ENCODE data around the gene MEF2D.

The MEF2D gene

GRCh38 chr1:156506450-156506849 lies 5.9 kb upstream of the MEF2D start:
- H3K9me3 ChIP-seq (ENCODE audit: severe bottlenecking), result no peaks in the 10 kb centered on the region
- H3K36me3 ChIP-seq (ENCODE audit: low read depth), result no peaks in the 10 kb centered on the region
- peaks cover 39% of the 10 kb centered on the region for H3K4me1 ChIP-seq (ENCODE audit: insufficient read depth, poor library complexity, severe bottlenecking)
- H3K27me3 ChIP-seq (ENCODE audit: insufficient read depth, poor library complexity, severe bottlenecking), result no peaks in the 10 kb centered on the region
- DNase-seq (ENCODE audit: low spot score) (no peak), ATAC-seq (ENCODE audit: low read depth) (no peak)
- no peak overlapping the region for H3K4me3 ChIP-seq (ENCODE audit: severe bottlenecking)
- H3K27ac ChIP-seq (ENCODE audit: poor library complexity, severe bottlenecking), result peak overlapping the region; percentile 96
- TF ChIP-seq CTCF (IDR thresholded peaks at IDR 0.05; ENCODE audit: poor library complexity, severe bottlenecking), result no peak

- Histone ChIP-seq H3K4me3 (ENCODE audit: severe bottlenecking) (peak overlapping the region; percentile 15), H3K9me3 (ENCODE audit: severe bottlenecking) (no peaks in the 10 kb centered on the region), H3K27ac (ENCODE audit: poor library complexity, severe bottlenecking) (peak overlapping the region; percentile 96), H3K27me3 (ENCODE audit: insufficient read depth, poor library complexity, severe bottlenecking) (no peaks in the 10 kb centered on the region), H3K4me1 (ENCODE audit: insufficient read depth, poor library complexity, severe bottlenecking) (peaks cover 40% of the 10 kb centered on the region), H3K36me3 (ENCODE audit: low read depth) (no peaks in the 10 kb centered on the region)
- no peak for ATAC-seq (ENCODE audit: low read depth)
- no peak for DNase-seq (ENCODE audit: low spot score)
- TF ChIP-seq CTCF (IDR thresholded peaks at IDR 0.05; ENCODE audit: poor library complexity, severe bottlenecking), result no peak
These were observed 5.2 kb upstream of the MEF2D start for GRCh38 chr1:156505679-156506298.

GRCh38 chr1:156504821-156505678 lies 4.5 kb upstream of the MEF2D start:
- ATAC-seq (ENCODE audit: low read depth) (peak; percentile 34), DNase-seq (ENCODE audit: low spot score) (peak; percentile 99)
- peaks cover 40% of the 10 kb centered on the region for H3K4me1 ChIP-seq (ENCODE audit: insufficient read depth, poor library complexity, severe bottlenecking)
- no peaks in the 10 kb centered on the region for H3K36me3 ChIP-seq (ENCODE audit: low read depth)
- no peak for TF ChIP-seq CTCF (IDR thresholded peaks at IDR 0.05; ENCODE audit: poor library complexity, severe bottlenecking)
- no peaks in the 10 kb centered on the region for H3K27me3 ChIP-seq (ENCODE audit: insufficient read depth, poor library complexity, severe bottlenecking)
- peak overlapping the region; percentile 15 for H3K4me3 ChIP-seq (ENCODE audit: severe bottlenecking)
- H3K9me3 ChIP-seq (ENCODE audit: severe bottlenecking), result no peaks in the 10 kb centered on the region
- H3K27ac ChIP-seq (ENCODE audit: poor library complexity, severe bottlenecking), result peak overlapping the region; percentile 96

GRCh38 chr1:156504438-156504813 lies 3.9 kb upstream of the MEF2D start:
- H3K4me1 ChIP-seq (ENCODE audit: insufficient read depth, poor library complexity, severe bottlenecking), result peaks cover 40% of the 10 kb centered on the region

More at GRCh38 chr1:156504438-156504813, 3.9 kb upstream of the MEF2D start:
- Histone ChIP-seq H3K27ac (ENCODE audit: poor library complexity, severe bottlenecking) (peak overlapping the region; percentile 96), H3K36me3 (ENCODE audit: low read depth) (no peaks in the 10 kb centered on the region), H3K4me3 (ENCODE audit: severe bottlenecking) (peak overlapping the region; percentile 15), H3K27me3 (ENCODE audit: insufficient read depth, poor library complexity, severe bottlenecking) (no peaks in the 10 kb centered on the region), H3K9me3 (ENCODE audit: severe bottlenecking) (no peaks in the 10 kb centered on the region)
- DNase-seq (ENCODE audit: low spot score) (no peak), ATAC-seq (ENCODE audit: low read depth) (no peak)
- no peak for TF ChIP-seq CTCF (IDR thresholded peaks at IDR 0.05; ENCODE audit: poor library complexity, severe bottlenecking)
